ENCODE data around the gene FANCE. TPM values are rescaled to one million over a fixed set of nuclear protein-coding genes. Genes with fewer than 3 reads are reported as not detected.

The FANCE gene
- total and polyA plus RNA-seq, 2 experiments from 2014 or later, result 5.4 to 25.5 TPM

DNA sequence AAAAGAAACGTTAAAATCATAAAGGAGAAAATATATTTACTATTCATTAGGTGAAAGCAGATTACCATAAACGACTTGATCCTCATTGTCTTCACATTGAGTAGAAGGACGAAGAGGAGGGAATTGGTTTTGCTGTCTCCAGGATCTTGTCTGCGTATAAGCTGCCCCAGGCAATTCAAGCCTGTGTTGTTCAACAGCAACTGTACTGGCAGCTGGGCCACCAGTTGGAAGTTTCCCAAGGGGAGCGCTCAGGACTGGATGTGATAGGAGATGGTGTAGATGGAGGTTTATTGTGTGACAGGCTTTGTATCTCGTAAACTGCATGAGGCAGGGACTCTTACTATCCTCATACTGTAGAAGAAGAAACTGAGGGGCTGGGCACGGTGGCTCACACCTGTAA is 3.9 kb upstream of the FANCE start:
- Histone ChIP-seq H3K4me3 (no peak overlapping the region), H3K27ac (ENCODE audit: low read depth) (no peak overlapping the region), H3K36me3 (ENCODE audit: insufficient read depth) (no peaks in the 10 kb centered on the region), H4K20me1 (replicated peaks; ENCODE audit: insufficient read depth) (no peaks in the 10 kb centered on the region), H3K4me1 (ENCODE audit: insufficient read depth) (peaks cover 10% of the 10 kb centered on the region), H3K9me2 (ENCODE audit: insufficient read depth) (no peaks in the 10 kb centered on the region), H3K79me2 (replicated peaks; ENCODE audit: insufficient read depth) (0 out of 2 replicates have a peak, but pooled peaks cover under 1% of the 10 kb centered on the region), H3K27me3 (ENCODE audit: insufficient read depth) (peaks cover 4% of the 10 kb centered on the region; the same call in 1 of the 2 replicates), H3F3A (replicated peaks; ENCODE audit: low read depth) (0 out of 2 replicates have a peak, but pooled peaks cover 3% of the 10 kb centered on the region), H2AFZ (no peak overlapping the region), H3K4me2 (no peak overlapping the region)
- no peaks in the 10 kb centered on the region for H3K9me3 Mint-ChIP-seq
- H3K36me3 Mint-ChIP-seq (ENCODE audit: low read depth), result no peaks in the 10 kb centered on the region; the same call in 2 of the 3 replicates
- peaks cover 13% of the 10 kb centered on the region for H3K4me1 Mint-ChIP-seq
- H3K4me3 Mint-ChIP-seq, result no peak overlapping the region
- ATAC-seq, result no peak
- DNase-seq (ENCODE audit: low spot score), result no peak
- H3K27me3 Mint-ChIP-seq (ENCODE audit: insufficient read depth, low read depth, poor library complexity), result peaks cover 8% of the 10 kb centered on the region
- H3K27ac Mint-ChIP-seq, result no peak overlapping the region
- no peak for TF ChIP-seq CREB1 (CRISPR knock-in tag; IDR thresholded peaks at IDR 0.05; ENCODE audit: low read depth)
- no peak for TF ChIP-seq ZNF114 (CRISPR knock-in tag; IDR thresholded peaks at IDR 0.05)
- TF ChIP-seq EZH2phosphoT487 (IDR thresholded peaks at IDR 0.05; ENCODE audit: unreplicated experiment), result no peak
- TF ChIP-seq, protein P1, sequence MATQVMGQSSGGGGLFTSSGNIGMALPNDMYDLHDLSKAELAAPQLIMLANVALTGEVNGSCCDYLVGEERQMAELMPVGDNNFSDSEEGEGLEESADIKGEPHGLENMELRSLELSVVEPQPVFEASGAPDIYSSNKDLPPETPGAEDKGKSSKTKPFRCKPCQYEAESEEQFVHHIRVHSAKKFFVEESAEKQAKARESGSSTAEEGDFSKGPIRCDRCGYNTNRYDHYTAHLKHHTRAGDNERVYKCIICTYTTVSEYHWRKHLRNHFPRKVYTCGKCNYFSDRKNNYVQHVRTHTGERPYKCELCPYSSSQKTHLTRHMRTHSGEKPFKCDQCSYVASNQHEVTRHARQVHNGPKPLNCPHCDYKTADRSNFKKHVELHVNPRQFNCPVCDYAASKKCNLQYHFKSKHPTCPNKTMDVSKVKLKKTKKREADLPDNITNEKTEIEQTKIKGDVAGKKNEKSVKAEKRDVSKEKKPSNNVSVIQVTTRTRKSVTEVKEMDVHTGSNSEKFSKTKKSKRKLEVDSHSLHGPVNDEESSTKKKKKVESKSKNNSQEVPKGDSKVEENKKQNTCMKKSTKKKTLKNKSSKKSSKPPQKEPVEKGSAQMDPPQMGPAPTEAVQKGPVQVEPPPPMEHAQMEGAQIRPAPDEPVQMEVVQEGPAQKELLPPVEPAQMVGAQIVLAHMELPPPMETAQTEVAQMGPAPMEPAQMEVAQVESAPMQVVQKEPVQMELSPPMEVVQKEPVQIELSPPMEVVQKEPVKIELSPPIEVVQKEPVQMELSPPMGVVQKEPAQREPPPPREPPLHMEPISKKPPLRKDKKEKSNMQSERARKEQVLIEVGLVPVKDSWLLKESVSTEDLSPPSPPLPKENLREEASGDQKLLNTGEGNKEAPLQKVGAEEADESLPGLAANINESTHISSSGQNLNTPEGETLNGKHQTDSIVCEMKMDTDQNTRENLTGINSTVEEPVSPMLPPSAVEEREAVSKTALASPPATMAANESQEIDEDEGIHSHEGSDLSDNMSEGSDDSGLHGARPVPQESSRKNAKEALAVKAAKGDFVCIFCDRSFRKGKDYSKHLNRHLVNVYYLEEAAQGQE (IDR thresholded peaks at IDR 0.05; ENCODE audit: unreplicated experiment), result no peak
- no peak for TF ChIP-seq ZNF331 (CRISPR knock-in tag; IDR thresholded peaks at IDR 0.05; ENCODE audit: low read depth)
- no peak for TF ChIP-seq STAT1 (IDR thresholded peaks at IDR 0.05; ENCODE audit: unreplicated experiment)
- TF ChIP-seq JUNB (IDR thresholded peaks at IDR 0.05; ENCODE audit: unreplicated experiment), result no peak

DNA sequence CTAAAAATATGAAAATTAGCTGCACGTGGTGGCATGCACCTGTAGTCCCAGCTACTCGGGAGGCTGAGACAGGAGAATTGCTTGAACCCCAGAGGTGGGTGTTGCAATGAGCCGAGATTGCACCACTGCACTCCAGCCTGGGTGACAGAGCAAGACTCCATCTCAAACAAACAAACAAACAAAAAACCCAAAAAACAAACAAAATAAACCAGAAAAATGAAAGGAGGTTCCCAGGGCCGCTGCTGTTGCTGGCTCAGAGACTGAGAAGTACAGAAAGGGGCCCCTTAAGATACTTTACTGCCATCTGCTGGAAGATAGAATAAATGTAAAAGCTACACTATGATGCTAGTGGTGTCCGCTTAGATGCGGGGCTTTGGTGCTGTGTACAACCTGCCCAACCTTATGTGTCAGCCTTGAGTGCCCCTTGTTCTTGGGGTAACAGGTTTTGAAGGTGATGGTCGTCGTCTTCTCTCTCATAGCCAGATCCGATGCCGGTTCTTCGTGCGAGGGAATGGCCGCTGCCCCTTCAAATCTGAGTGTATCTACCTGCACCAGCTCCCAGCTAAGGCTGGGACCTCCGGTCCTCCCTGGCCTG is 2.8 kb upstream of the FANCE start:
- Mint-ChIP-seq H3K4me1 (peaks cover 25% of the 10 kb centered on the region), H3K36me3 (ENCODE audit: low read depth) (no peaks in the 10 kb centered on the region; the same call in 2 of the 3 replicates), H3K9me3 (no peaks in the 10 kb centered on the region), H3K27me3 (ENCODE audit: insufficient read depth, low read depth, poor library complexity) (peaks cover 6% of the 10 kb centered on the region), H3K27ac (no peak overlapping the region), H3K4me3 (no peak overlapping the region)
- no peak overlapping the region for H3K4me2 ChIP-seq
- no peak overlapping the region for H2AFZ ChIP-seq
- peak; percentile 93 for DNase-seq (ENCODE audit: low spot score)
- no peak overlapping the region for H3K27ac ChIP-seq (ENCODE audit: low read depth)
- no peak overlapping the region for H3K4me3 ChIP-seq
- peak; percentile 62 for ATAC-seq
- H3K4me1 ChIP-seq (ENCODE audit: insufficient read depth), result peaks cover 22% of the 10 kb centered on the region
- H3K36me3 ChIP-seq (ENCODE audit: insufficient read depth), result no peaks in the 10 kb centered on the region
- 0 out of 2 replicates have a peak, but pooled peaks cover 3% of the 10 kb centered on the region for H3F3A ChIP-seq (replicated peaks; ENCODE audit: low read depth)
- peaks cover 9% of the 10 kb centered on the region; the same call in 1 of the 2 replicates for H3K27me3 ChIP-seq (ENCODE audit: insufficient read depth)
- H3K9me2 ChIP-seq (ENCODE audit: insufficient read depth), result no peaks in the 10 kb centered on the region
- H4K20me1 ChIP-seq (replicated peaks; ENCODE audit: insufficient read depth), result no peaks in the 10 kb centered on the region; the same call in 1 of the 2 replicates
- TF ChIP-seq, protein P2, sequence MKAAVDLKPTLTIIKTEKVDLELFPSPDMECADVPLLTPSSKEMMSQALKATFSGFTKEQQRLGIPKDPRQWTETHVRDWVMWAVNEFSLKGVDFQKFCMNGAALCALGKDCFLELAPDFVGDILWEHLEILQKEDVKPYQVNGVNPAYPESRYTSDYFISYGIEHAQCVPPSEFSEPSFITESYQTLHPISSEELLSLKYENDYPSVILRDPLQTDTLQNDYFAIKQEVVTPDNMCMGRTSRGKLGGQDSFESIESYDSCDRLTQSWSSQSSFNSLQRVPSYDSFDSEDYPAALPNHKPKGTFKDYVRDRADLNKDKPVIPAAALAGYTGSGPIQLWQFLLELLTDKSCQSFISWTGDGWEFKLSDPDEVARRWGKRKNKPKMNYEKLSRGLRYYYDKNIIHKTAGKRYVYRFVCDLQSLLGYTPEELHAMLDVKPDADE (IDR thresholded peaks at IDR 0.05), result no peak
- TF ChIP-seq, protein P3, sequence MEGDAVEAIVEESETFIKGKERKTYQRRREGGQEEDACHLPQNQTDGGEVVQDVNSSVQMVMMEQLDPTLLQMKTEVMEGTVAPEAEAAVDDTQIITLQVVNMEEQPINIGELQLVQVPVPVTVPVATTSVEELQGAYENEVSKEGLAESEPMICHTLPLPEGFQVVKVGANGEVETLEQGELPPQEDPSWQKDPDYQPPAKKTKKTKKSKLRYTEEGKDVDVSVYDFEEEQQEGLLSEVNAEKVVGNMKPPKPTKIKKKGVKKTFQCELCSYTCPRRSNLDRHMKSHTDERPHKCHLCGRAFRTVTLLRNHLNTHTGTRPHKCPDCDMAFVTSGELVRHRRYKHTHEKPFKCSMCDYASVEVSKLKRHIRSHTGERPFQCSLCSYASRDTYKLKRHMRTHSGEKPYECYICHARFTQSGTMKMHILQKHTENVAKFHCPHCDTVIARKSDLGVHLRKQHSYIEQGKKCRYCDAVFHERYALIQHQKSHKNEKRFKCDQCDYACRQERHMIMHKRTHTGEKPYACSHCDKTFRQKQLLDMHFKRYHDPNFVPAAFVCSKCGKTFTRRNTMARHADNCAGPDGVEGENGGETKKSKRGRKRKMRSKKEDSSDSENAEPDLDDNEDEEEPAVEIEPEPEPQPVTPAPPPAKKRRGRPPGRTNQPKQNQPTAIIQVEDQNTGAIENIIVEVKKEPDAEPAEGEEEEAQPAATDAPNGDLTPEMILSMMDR (conservative IDR thresholded peaks at IDR 0.05; ENCODE audit: low read depth in 2 of 2), result peak; percentile 72 to 77
- peaks cover 6% of the 10 kb centered on the region; the same call in 1 of the 2 replicates for H3K79me2 ChIP-seq (replicated peaks; ENCODE audit: insufficient read depth)
